OCI-LY3 (cell line): ENCODE data around the gene GLRX2.
"Not testable (repeated sequence)": the region's sequence is repeated elsewhere in the genome, so short reads cannot be mapped to it uniquely, and the experiment has no call there.

Source experiments
- H2AFZ ChIP-seq: fragments of 200-600, 300-600 bp; shearing (Covaris generic); 2 replicates; pipeline ENCODE4 v1.6.0; 2014; ENCODE audit warnings: antibody characterized with exemption, low read depth, low read length
- H3K27ac ChIP-seq: fragments of 200-600, 300-600 bp; sonication (generic); 2 replicates; pipeline ENCODE4 v1.5.1; 2014; ENCODE audit warnings: mild to moderate bottlenecking, low read length, moderate library complexity, mixed read lengths
- H3K27me3 ChIP-seq: fragments of 200-600, 300-600 bp; sonication (generic); 2 replicates; pipeline ENCODE4 v1.6.1; 2014; ENCODE audit warnings: low read depth, low read length, mixed read lengths
- H3K36me3 ChIP-seq: fragments of 200-600, 300-600 bp; sonication (generic); replicated peaks from 2 replicates; pipeline ENCODE3; 2014; ENCODE audit warnings: low read depth, low read length, mixed read lengths
- H3K4me1 ChIP-seq: fragments of 300-600, 200-600 bp; sonication (generic); 2 replicates; pipeline ENCODE4 v1.6.1; 2014; ENCODE audit warnings: low read length, mixed read lengths
- H3K4me2 ChIP-seq: fragments of 200-600, 300-600 bp; sonication (generic); 2 replicates; pipeline ENCODE4 v1.6.1; 2014; ENCODE audit warnings: low read length, mixed read lengths
- H3K4me3 ChIP-seq: fragments of 300-600, 200-600 bp; sonication (generic); 2 replicates; pipeline ENCODE4 v1.5.1; 2014; ENCODE audit warnings: antibody characterized with exemption, mild to moderate bottlenecking, low read length, moderate library complexity
- H3K79me2 ChIP-seq: fragments of 300-600, 200-600 bp; shearing (Covaris generic); 2 replicates; pipeline ENCODE4 v1.6.1; 2014; ENCODE audit warnings: mild to moderate bottlenecking, low read length, mixed read lengths
- H3K9ac ChIP-seq: fragments of 300-600, 200-600 bp; shearing (Covaris generic); 2 replicates; pipeline ENCODE4 v1.6.0; 2014; ENCODE audit warnings: mild to moderate bottlenecking, low read length, moderate library complexity
- H3K9me3 ChIP-seq: fragments of 200-600, 300-600 bp; shearing (Covaris generic); 2 replicates; pipeline ENCODE4 v1.6.1; 2014; ENCODE audit warnings: low read length, mixed read lengths; ENCODE audit not compliant: insufficient read depth
- H4K20me1 ChIP-seq: fragments of 200-600, 300-600 bp; sonication (generic); 2 replicates; pipeline ENCODE4 v1.6.1; 2016; ENCODE audit warnings: low read length, mixed read lengths; ENCODE audit not compliant: insufficient read depth
- EZH2phosphoT487 ChIP-seq: fragments of 200-600 bp; shearing (Covaris generic); IDR thresholded peaks from 2 replicates; pipeline ENCODE4 v1.6.1; 2018; ENCODE audit warnings: antibody characterized with exemption, mixed run types, low read depth
- TF ChIP-seq, protein P1 (sequence below): fragments of 200-600, 300-600 bp; sonication (generic); IDR thresholded peaks from 2 replicates; pipeline ENCODE4 v1.5.1; 2014; ENCODE audit warnings: antibody characterized with exemption, low read length, low read depth

GLRX2 gene

DNA sequence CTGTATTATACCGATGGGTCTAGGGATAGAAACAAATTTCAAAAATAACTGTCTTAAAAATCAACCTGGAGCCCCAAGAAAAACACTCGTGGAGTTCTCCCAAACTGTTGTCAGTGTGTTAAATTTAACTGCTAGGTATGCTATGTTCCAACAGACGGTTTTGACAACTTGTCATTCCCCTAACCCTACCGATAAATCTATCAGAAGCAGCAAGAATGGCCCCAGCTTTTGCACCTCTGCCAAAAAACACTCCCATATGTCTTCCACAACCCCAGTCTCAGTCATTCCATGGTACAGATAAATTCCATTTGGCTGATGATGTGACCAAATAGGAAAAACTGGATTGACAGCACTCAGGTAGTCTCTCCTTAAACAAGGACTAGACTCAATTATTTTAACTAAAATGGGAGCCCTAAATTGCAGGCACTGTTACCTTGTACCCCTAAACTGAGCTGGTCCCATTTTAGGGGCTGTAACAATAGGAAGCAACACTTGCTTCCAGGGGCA, 51.0 kb downstream of the GLRX2 start:
- Histone ChIP-seq H3K4me2 (no peak overlapping the region), H3K9me3 (no peaks in the 10 kb centered on the region), H3K36me3 (peaks cover 19% of the 10 kb centered on the region), H3K9ac (no peak overlapping the region), H3K4me1 (peaks cover 17% of the 10 kb centered on the region), H3K27me3 (no peaks in the 10 kb centered on the region), H4K20me1 (peaks cover 44% of the 10 kb centered on the region), H3K4me3 (no peak overlapping the region), H3K27ac (no peak overlapping the region), H3K79me2 (peaks cover 92% of the 10 kb centered on the region), H2AFZ (no peak overlapping the region)
- no peak for TF ChIP-seq EZH2phosphoT487
- TF ChIP-seq, protein P1, sequence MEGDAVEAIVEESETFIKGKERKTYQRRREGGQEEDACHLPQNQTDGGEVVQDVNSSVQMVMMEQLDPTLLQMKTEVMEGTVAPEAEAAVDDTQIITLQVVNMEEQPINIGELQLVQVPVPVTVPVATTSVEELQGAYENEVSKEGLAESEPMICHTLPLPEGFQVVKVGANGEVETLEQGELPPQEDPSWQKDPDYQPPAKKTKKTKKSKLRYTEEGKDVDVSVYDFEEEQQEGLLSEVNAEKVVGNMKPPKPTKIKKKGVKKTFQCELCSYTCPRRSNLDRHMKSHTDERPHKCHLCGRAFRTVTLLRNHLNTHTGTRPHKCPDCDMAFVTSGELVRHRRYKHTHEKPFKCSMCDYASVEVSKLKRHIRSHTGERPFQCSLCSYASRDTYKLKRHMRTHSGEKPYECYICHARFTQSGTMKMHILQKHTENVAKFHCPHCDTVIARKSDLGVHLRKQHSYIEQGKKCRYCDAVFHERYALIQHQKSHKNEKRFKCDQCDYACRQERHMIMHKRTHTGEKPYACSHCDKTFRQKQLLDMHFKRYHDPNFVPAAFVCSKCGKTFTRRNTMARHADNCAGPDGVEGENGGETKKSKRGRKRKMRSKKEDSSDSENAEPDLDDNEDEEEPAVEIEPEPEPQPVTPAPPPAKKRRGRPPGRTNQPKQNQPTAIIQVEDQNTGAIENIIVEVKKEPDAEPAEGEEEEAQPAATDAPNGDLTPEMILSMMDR = no peak

DNA sequence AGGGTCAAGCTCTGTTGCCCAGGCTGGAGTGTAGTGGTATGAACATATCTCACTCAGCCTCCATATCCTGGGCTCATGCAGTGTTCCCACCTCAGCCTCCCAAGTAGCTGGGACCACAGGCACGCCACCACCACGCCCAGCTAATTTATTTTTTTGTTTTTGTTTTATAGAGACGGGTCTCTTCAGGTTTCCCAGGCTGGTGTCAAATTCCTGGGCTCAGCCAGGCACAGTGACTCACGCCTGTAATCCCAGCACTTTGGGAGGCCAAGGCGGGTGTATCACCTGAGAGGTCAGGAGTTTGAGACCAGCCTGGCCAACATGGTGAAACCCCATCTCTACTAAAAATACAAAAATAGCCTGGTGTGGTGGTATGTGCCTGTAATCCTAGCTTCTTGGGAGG, 56.3 kb downstream of the GLRX2 start:
- not testable (repeated sequence) for H3K4me3 ChIP-seq, H3K27me3 ChIP-seq, H3K4me2 ChIP-seq, H2AFZ ChIP-seq, H3K27ac ChIP-seq, H3K9ac ChIP-seq, H3K4me1 ChIP-seq, H3K9me3 ChIP-seq
- Histone ChIP-seq H3K79me2 (peaks cover 72% of the 10 kb centered on the region), H3K36me3 (peaks cover 40% of the 10 kb centered on the region), H4K20me1 (peaks cover 18% of the 10 kb centered on the region)
